M059J (cell line): ENCODE measurements around the gene PRPF4. TPM values are rescaled to one million over a fixed set of nuclear protein-coding genes. Genes with fewer than 3 reads are reported as not detected.
"Not testable (repeated sequence)": the region's sequence is repeated elsewhere in the genome, so short reads cannot be mapped to it uniquely, and the experiment has no call there.

Experiments used
- DNase-seq: peaks from one replicate; pipeline ENCODE4 v3.0.0-alpha.2; 2012; ENCODE audit warnings: low read depth
- total RNA-seq: library from RNA; depleted of rRNA; stranded (reverse); fragments of >200 nt; shearing (Covaris generic); gene quantifications from 2 replicates; pipeline ENCODE4 v1.2.3, GENCODE V29; 2014

PRPF4 gene
- total RNA-seq, 1 experiment from 2014 or later = 61.0 TPM

GRCh38 chr9:113267911-113268566 is 7.4 kb upstream of the PRPF4 start:
- no peak for DNase-seq

GRCh38 chr9:113269355-113269754 is 6.1 kb upstream of the PRPF4 start:
- DNase-seq = no peak

- no peak for DNase-seq
Observed at GRCh38 chr9:113269871-113270270, 5.6 kb upstream of the PRPF4 start.

GRCh38 chr9:113274474-113275156 is 843 bp upstream of the PRPF4 start:
- DNase-seq = peak; percentile 66

- no peak for DNase-seq
Observed at GRCh38 chr9:113278840-113279239, 3.4 kb downstream of the PRPF4 start.

GRCh38 chr9:113281356-113281755 is 5.9 kb downstream of the PRPF4 start:
- DNase-seq = no peak

GRCh38 chr9:113289091-113289490 is 13.6 kb downstream of the PRPF4 start:
- DNase-seq = peak; percentile 40

GRCh38 chr9:113290052-113290607 is 14.7 kb downstream of the PRPF4 start:
- peak; percentile 22 for DNase-seq

GRCh38 chr9:113293285-113293878 is 17.9 kb downstream of the PRPF4 start:
- DNase-seq = no peak

- not testable (repeated sequence) for DNase-seq
Observed at GRCh38 chr9:113296247-113296646, 20.8 kb downstream of the PRPF4 start.

GRCh38 chr9:113296796-113297558 is 21.5 kb downstream of the PRPF4 start:
- no peak for DNase-seq

GRCh38 chr9:113298311-113298710 is 22.9 kb downstream of the PRPF4 start:
- no peak for DNase-seq

- no peak for DNase-seq
Observed at GRCh38 chr9:113298924-113299770, 23.7 kb downstream of the PRPF4 start.

- peak; percentile 53 for DNase-seq
Observed at GRCh38 chr9:113299800-113300292, 24.4 kb downstream of the PRPF4 start.

- DNase-seq = no peak
Observed at GRCh38 chr9:113301548-113301947, 26.1 kb downstream of the PRPF4 start.

- no peak for DNase-seq
Observed at GRCh38 chr9:113302792-113303418, 27.4 kb downstream of the PRPF4 start, which contains the start of gene RNF183. RNF183 (minus strand) TSS chr9:113303376; CDS start chr9:113298184, 5,192 bp downstream.

GRCh38 chr9:113306566-113306965 is 31.1 kb downstream of the PRPF4 start:
- DNase-seq = no peak

GRCh38 chr9:113307396-113307975 is 32.0 kb downstream of the PRPF4 start:
- DNase-seq = no peak

- peak; percentile 55 for DNase-seq
Observed at GRCh38 chr9:113309204-113309813, 33.9 kb downstream of the PRPF4 start.
